ENCODE data around the gene HYPK.

HYPK gene

DNA sequence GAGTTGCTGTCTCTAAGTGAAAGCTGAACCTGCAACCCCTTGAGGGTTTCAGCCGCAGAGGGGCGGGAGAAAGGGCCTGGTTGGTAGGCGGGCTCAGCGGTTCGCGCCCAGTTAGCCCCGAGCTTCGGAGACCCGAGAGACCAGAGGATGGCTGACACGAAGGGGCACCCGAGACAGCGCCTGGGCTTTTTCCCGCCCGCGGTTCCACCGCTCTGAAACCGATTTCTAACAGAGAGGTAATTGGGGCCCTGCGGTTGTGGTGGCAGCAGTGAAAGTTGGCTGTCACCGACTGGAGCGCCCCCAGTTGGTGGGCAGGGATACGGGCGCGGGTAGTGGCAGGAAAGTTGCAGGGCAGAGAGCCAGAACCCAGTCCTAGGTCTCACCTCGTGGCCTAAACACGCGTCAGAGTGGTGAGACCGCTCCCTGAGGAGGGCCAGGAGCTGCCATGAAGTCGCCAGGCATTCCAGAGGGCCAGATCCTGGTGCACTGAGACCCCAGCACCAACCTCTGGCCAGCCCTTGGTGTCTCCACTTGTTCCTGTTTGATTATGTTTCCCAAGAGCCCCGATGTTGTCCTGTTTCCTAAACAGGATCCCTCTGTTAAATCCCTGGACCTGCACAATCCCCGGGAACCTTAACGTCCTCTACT is 23.0 kb upstream of the HYPK start:
- H2AK5ac ChIP-seq (ENCODE audit: low read depth, low read length): no peak overlapping the region
- peaks cover 0 to 7% of the 10 kb centered on the region in 2 donors for H3K4me1 ChIP-seq (ENCODE audit: control insufficient read depth in 2 of 2, insufficient read depth in 1 of 2, low read depth in 1 of 2, low read length in 2 of 2)
- peak overlapping the region; percentile 57 for H3K9ac ChIP-seq (ENCODE audit: low read depth, low read length, poor library complexity)
- no CpG with 5 or more reads among the region's 31 CpGs for WGBS, 2 donors (ENCODE audit: extremely low coverage in 2 of 2, insufficient read length in 2 of 2, insufficient replicate concordance in 1 of 2)
- peak; percentile 49 for DNase-seq (ENCODE audit: low spot score)
- H3K36me3 ChIP-seq (replicated peaks in 1 of 2; ENCODE audit: control insufficient read depth in 2 of 2, insufficient read depth in 2 of 2, low read length in 2 of 2): peaks cover 4 to 30% of the 10 kb centered on the region in 2 donors
- H3K27me3 ChIP-seq (ENCODE audit: control insufficient read depth in 3 of 3, insufficient read depth in 3 of 3, low read depth in 1 of 3, low read length in 3 of 3): peaks cover 0 to 10% (median 2%) of the 10 kb centered on the region in 3 experiments
- no peaks in the 10 kb centered on the region for H3K9me3 ChIP-seq (replicated peaks in 1 of 2; ENCODE audit: control insufficient read depth in 2 of 2, insufficient read depth in 1 of 2, low read depth in 1 of 2, low read length in 2 of 2)
- no peak overlapping the region for H2BK5ac ChIP-seq (ENCODE audit: low read length)
- H2BK12ac ChIP-seq (ENCODE audit: low read length): no peak overlapping the region
- H3K27ac ChIP-seq (replicated peaks; ENCODE audit: low read length): no peak overlapping the region
- H2AFZ ChIP-seq (ENCODE audit: low read length): no peak overlapping the region
- H2BK15ac ChIP-seq (ENCODE audit: low read length): no peak overlapping the region
- H3K4me3 ChIP-seq (ENCODE audit: low read length in 2 of 2): peak overlapping the region in 1 of 2 donors; percentile 84
- H4K8ac ChIP-seq (ENCODE audit: low read depth, low read length): no peak overlapping the region
- no peak overlapping the region for H3K4ac ChIP-seq (ENCODE audit: low read length)
- H3K23ac ChIP-seq (ENCODE audit: low read depth, low read length, poor library complexity): peak overlapping the region; percentile 1
- H3K18ac ChIP-seq (ENCODE audit: low read length): peak overlapping the region; percentile 53
- no peak overlapping the region for H3K14ac ChIP-seq (ENCODE audit: low read length)
- no peak overlapping the region for H2BK120ac ChIP-seq (ENCODE audit: low read depth, low read length)
- H3K4me2 ChIP-seq (ENCODE audit: insufficient read depth, low read length, poor library complexity, severe bottlenecking): peak overlapping the region; percentile 94
- H4K91ac ChIP-seq (ENCODE audit: low read depth, low read length, poor library complexity): no peak overlapping the region
- no peaks in the 10 kb centered on the region for H3K79me1 ChIP-seq (ENCODE audit: low read depth, low read length)

DNA sequence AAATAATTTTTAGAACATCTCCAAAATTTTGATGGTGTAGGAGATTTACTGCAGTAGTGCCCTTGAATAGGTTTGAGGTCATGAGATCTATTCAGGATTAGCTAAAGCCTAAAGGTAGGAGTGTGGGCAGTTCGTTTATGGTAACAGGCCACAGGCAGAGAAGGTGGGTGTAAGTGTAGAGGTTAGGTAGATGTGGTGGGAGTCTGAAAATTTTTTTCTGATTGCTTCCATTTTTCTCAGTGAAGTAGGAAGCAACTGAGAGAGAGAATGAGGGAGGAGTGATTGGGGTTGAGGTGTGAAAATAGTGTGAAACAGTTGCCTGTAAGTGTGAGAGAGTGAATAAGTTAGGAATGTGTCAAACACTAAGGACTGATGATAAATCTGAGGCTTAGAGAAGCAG is 21.4 kb upstream of the HYPK start:
- no peak overlapping the region for H4K91ac ChIP-seq (ENCODE audit: low read depth, low read length, poor library complexity)
- no peak overlapping the region for H2BK120ac ChIP-seq (ENCODE audit: low read depth, low read length)
- no peak overlapping the region for H3K23ac ChIP-seq (ENCODE audit: low read depth, low read length, poor library complexity)
- no peak overlapping the region for H2BK12ac ChIP-seq (ENCODE audit: low read length)
- no peak overlapping the region for H3K9ac ChIP-seq (ENCODE audit: low read depth, low read length, poor library complexity)
- peaks cover 0 to 17% of the 10 kb centered on the region in 2 donors for H3K36me3 ChIP-seq (replicated peaks in 1 of 2; ENCODE audit: control insufficient read depth in 2 of 2, insufficient read depth in 2 of 2, low read length in 2 of 2)
- H3K79me1 ChIP-seq (ENCODE audit: low read depth, low read length): no peaks in the 10 kb centered on the region
- no peak overlapping the region for H3K14ac ChIP-seq (ENCODE audit: low read length)
- no peak overlapping the region for H3K27ac ChIP-seq (replicated peaks; ENCODE audit: low read length)
- H2BK5ac ChIP-seq (ENCODE audit: low read length): no peak overlapping the region
- H3K18ac ChIP-seq (ENCODE audit: low read length): no peak overlapping the region
- WGBS, 2 donors (ENCODE audit: extremely low coverage in 2 of 2, insufficient read length in 2 of 2, insufficient replicate concordance in 1 of 2): no CpG with 5 or more reads among the region's 1 CpG
- no peaks in the 10 kb centered on the region for H3K9me3 ChIP-seq (replicated peaks in 1 of 2; ENCODE audit: control insufficient read depth in 2 of 2, insufficient read depth in 1 of 2, low read depth in 1 of 2, low read length in 2 of 2)
- no peak overlapping the region for H3K4me2 ChIP-seq (ENCODE audit: insufficient read depth, low read length, poor library complexity, severe bottlenecking)
- DNase-seq (ENCODE audit: low spot score): no peak
- H3K27me3 ChIP-seq (ENCODE audit: control insufficient read depth in 3 of 3, insufficient read depth in 3 of 3, low read depth in 1 of 3, low read length in 3 of 3): peaks cover 0 to 10% (median 2%) of the 10 kb centered on the region in 3 experiments
- no peak overlapping the region for H3K4me3 ChIP-seq (ENCODE audit: low read length in 2 of 2)
- peaks cover 0 to 7% of the 10 kb centered on the region in 2 donors for H3K4me1 ChIP-seq (ENCODE audit: control insufficient read depth in 2 of 2, insufficient read depth in 1 of 2, low read depth in 1 of 2, low read length in 2 of 2)
- no peak overlapping the region for H2AK5ac ChIP-seq (ENCODE audit: low read depth, low read length)
- no peak overlapping the region for H2AFZ ChIP-seq (ENCODE audit: low read length)
- H3K4ac ChIP-seq (ENCODE audit: low read length): no peak overlapping the region
- no peak overlapping the region for H4K8ac ChIP-seq (ENCODE audit: low read depth, low read length)
- H2BK15ac ChIP-seq (ENCODE audit: low read length): no peak overlapping the region

DNA sequence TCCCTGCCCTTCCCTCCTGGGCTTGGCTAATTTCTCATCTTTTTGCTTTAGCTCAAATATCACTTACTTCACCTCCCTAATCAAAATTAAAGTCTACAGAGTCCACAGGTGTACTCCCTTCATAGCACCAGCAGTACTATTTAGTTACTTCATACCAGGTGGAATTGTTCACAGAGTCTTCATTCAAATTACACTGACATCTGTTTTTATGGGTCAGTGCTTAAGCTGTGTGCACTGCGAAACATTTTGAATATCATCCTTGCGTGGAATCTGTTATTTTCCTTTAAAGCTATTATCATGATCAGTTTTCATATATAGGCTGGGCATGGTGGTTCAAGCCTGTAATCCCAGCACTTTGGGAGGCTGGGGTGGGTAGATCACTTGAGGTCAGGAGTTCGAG is 11.0 kb upstream of the HYPK start:
- Histone ChIP-seq H3K4ac (ENCODE audit: low read length) (no peak overlapping the region), H3K14ac (ENCODE audit: low read length) (no peak overlapping the region), H3K27me3 (ENCODE audit: control insufficient read depth in 3 of 3, insufficient read depth in 3 of 3, low read depth in 1 of 3, low read length in 3 of 3) (no peaks in the 10 kb centered on the region), H2AK5ac (ENCODE audit: low read depth, low read length) (no peak overlapping the region), H4K91ac (ENCODE audit: low read depth, low read length, poor library complexity) (no peak overlapping the region), H4K8ac (ENCODE audit: low read depth, low read length) (no peak overlapping the region), H3K79me1 (ENCODE audit: low read depth, low read length) (no peaks in the 10 kb centered on the region), H2AFZ (ENCODE audit: low read length) (no peak overlapping the region), H3K36me3 (replicated peaks in 1 of 2; ENCODE audit: control insufficient read depth in 2 of 2, insufficient read depth in 2 of 2, low read length in 2 of 2) (peaks cover 8 to 15% of the 10 kb centered on the region in 2 donors), H3K4me2 (ENCODE audit: insufficient read depth, low read length, poor library complexity, severe bottlenecking) (no peak overlapping the region), H3K4me3 (ENCODE audit: low read length in 2 of 2) (no peak overlapping the region), H3K9ac (ENCODE audit: low read depth, low read length, poor library complexity) (no peak overlapping the region), H3K4me1 (ENCODE audit: control insufficient read depth in 2 of 2, insufficient read depth in 1 of 2, low read depth in 1 of 2, low read length in 2 of 2) (peaks cover 9 to 10% of the 10 kb centered on the region in 2 donors), H2BK120ac (ENCODE audit: low read depth, low read length) (no peak overlapping the region), H2BK12ac (ENCODE audit: low read length) (no peak overlapping the region), H3K23ac (ENCODE audit: low read depth, low read length, poor library complexity) (no peak overlapping the region), H2BK15ac (ENCODE audit: low read length) (no peak overlapping the region), H3K18ac (ENCODE audit: low read length) (no peak overlapping the region), H3K9me3 (replicated peaks in 1 of 2; ENCODE audit: control insufficient read depth in 2 of 2, insufficient read depth in 1 of 2, low read depth in 1 of 2, low read length in 2 of 2) (no peaks in the 10 kb centered on the region), H3K27ac (replicated peaks; ENCODE audit: low read length) (no peak overlapping the region), H2BK5ac (ENCODE audit: low read length) (no peak overlapping the region)
- no CpG with 5 or more reads among the region's 3 CpGs for WGBS, 2 donors (ENCODE audit: extremely low coverage in 2 of 2, insufficient read length in 2 of 2, insufficient replicate concordance in 1 of 2)
- no peak for DNase-seq (ENCODE audit: low spot score)

DNA sequence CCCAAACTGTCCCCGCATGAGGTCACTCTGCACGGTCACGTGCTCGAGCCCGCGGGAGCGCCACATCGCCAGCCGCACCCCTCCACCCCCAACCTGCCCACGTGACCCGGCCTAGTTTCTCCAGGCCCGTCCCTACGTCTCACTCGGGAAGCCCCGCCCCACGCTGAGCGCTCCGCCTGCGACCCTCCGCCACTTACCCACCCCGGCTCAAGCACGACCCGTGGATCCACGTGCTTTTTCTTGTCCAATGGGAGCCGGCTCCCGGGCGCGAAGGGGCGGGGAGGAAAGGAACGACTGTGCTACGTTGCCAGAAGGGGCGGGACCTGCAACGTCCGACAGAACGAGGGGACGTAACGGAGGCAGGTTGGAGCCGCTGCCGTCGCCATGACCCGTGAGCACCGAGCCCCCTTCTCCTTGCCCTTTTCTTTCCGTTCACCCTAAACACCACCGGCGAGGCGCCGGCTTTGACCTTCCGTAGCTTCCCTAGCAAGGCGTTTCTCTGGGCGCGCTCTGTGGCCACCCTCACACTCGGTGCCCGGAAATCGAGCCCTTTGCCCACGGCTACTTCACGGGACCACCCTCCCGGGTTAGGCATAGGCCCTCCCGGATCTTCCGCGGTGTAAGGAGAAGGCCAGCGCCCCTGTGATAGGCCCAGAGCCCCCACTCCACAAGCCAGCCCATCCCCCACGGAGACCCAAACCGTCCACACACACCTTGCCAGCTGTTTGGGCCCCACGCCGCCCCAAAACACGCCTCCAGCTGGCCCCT is 8.2 kb upstream of the HYPK start, which contains the start of gene SERF2:
Gene SERF2 (plus strand): TSS at position 328 of the 768 bp plus-strand sequence. CDS start 57 bp downstream, at position 385.
- H3K9me3 ChIP-seq (replicated peaks in 1 of 2; ENCODE audit: control insufficient read depth in 2 of 2, insufficient read depth in 1 of 2, low read depth in 1 of 2, low read length in 2 of 2): no peaks in the 10 kb centered on the region
- peak within 1 kb of the TSS; percentile 59 for H3K27ac ChIP-seq (replicated peaks; ENCODE audit: low read length)
- peak; percentile 98 for DNase-seq (ENCODE audit: low spot score)
- peak within 1 kb of the TSS; percentile 95 for H2BK5ac ChIP-seq (ENCODE audit: low read length)
- no peak within 1 kb of the TSS for H2BK120ac ChIP-seq (ENCODE audit: low read depth, low read length)
- peak within 1 kb of the TSS; percentile 72 for H3K4me2 ChIP-seq (ENCODE audit: insufficient read depth, low read length, poor library complexity, severe bottlenecking)
- peak within 1 kb of the TSS; percentile 97 for H3K14ac ChIP-seq (ENCODE audit: low read length)
- no peak within 1 kb of the TSS for H2BK12ac ChIP-seq (ENCODE audit: low read length)
- peaks cover 9 to 10% of the 10 kb centered on the region in 2 donors for H3K4me1 ChIP-seq (ENCODE audit: control insufficient read depth in 2 of 2, insufficient read depth in 1 of 2, low read depth in 1 of 2, low read length in 2 of 2)
- peaks cover 28 to 43% of the 10 kb centered on the region in 2 donors for H3K36me3 ChIP-seq (replicated peaks in 1 of 2; ENCODE audit: control insufficient read depth in 2 of 2, insufficient read depth in 2 of 2, low read length in 2 of 2)
- peak within 1 kb of the TSS; percentile 97 for H3K9ac ChIP-seq (ENCODE audit: low read depth, low read length, poor library complexity)
- H3K4me3 ChIP-seq (ENCODE audit: low read length in 2 of 2): peak within 1 kb of the TSS; percentile 94 to 95
- H2BK15ac ChIP-seq (ENCODE audit: low read length): no peak within 1 kb of the TSS
- WGBS, 2 donors (ENCODE audit: extremely low coverage in 2 of 2, insufficient read length in 2 of 2, insufficient replicate concordance in 1 of 2): no CpG with 5 or more reads among the region's 66 CpGs
- peaks cover 3% of the 10 kb centered on the region for H3K79me1 ChIP-seq (ENCODE audit: low read depth, low read length)
- H2AFZ ChIP-seq (ENCODE audit: low read length): peak within 1 kb of the TSS; percentile 89
- peak within 1 kb of the TSS; percentile 81 for H2AK5ac ChIP-seq (ENCODE audit: low read depth, low read length)
- no peak within 1 kb of the TSS for H4K91ac ChIP-seq (ENCODE audit: low read depth, low read length, poor library complexity)
- H3K18ac ChIP-seq (ENCODE audit: low read length): peak within 1 kb of the TSS; percentile 92
- H3K27me3 ChIP-seq (ENCODE audit: control insufficient read depth in 3 of 3, insufficient read depth in 3 of 3, low read depth in 1 of 3, low read length in 3 of 3): no peaks in the 10 kb centered on the region
- H3K23ac ChIP-seq (ENCODE audit: low read depth, low read length, poor library complexity): peak within 1 kb of the TSS; percentile 1
- H3K4ac ChIP-seq (ENCODE audit: low read length): peak within 1 kb of the TSS; percentile 13
- H4K8ac ChIP-seq (ENCODE audit: low read depth, low read length): no peak within 1 kb of the TSS

All from neuronal stem cell (in vitro differentiated cells).